HepG2 (cell line): ENCODE data around the gene PKD1L1.

Experiments
- HCFC1 ChIP-seq: fragments of 150-350 bp; IDR thresholded peaks from 2 replicates; pipeline ENCODE4 v1.6.1; 2014; ENCODE audit warnings: low read depth, low read length
- PHF5A ChIP-seq: IDR thresholded peaks from one replicate; pipeline ENCODE4 v1.6.1; 2018; ENCODE audit warnings: low read depth, missing genetic modification reagents; ENCODE audit not compliant: unreplicated experiment
- POLR2AphosphoS5 ChIP-seq: IDR thresholded peaks from 2 replicates; pipeline ENCODE4 v1.6.1; 2012; ENCODE audit warnings: low read depth, low read length
- ZKSCAN1 ChIP-seq: fragments of 150-350 bp; IDR thresholded peaks from 2 replicates; pipeline ENCODE4 v1.6.1; 2014; ENCODE audit warnings: low read length
- ZNF180 ChIP-seq: sonication (generic); formaldehyde crosslinking; IDR thresholded peaks from 2 replicates; pipeline ENCODE4 v1.4.0; 2020; ENCODE audit warnings: low read depth, missing genetic modification reagents, borderline replicate concordance
- TF ChIP-seq, protein P1 (sequence below): IDR thresholded peaks from 2 replicates; pipeline ENCODE4 v1.6.1; 2016; ENCODE audit warnings: missing compliant biosample characterization, missing genetic modification reagents, borderline replicate concordance
- TF ChIP-seq, protein P2 (sequence below): sonication (generic); formaldehyde crosslinking; IDR thresholded peaks from 2 replicates; pipeline ENCODE4 v1.5.1; 2020; ENCODE audit warnings: mild to moderate bottlenecking, moderate library complexity, missing genetic modification reagents
- TF ChIP-seq, protein P3 (sequence below): sonication (generic); formaldehyde crosslinking; IDR thresholded peaks from 2 replicates; pipeline ENCODE4 v1.5.0; 2020; ENCODE audit warnings: mild to moderate bottlenecking, missing genetic modification reagents, moderate library complexity

DNA sequence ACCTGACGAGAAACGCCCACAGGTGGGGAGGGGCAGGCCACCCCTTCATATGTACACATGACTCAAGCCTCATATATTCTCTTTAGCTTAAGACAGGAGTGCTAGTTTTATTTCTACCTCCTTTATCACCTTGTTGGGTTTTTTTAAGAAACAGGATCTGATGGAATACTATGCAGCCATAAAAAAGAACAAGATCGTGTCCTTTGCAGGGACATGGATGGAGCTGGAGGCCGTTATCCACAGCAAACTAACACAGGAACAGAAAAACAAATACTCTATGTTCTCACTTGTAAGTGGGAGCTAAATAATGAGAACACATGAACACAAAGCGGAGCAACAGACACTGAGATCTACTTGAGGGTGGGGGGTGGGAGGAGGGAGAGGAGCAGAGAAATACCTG lies 42.3 kb upstream of the PKD1L1 start:
- no peak for TF ChIP-seq ZNF180 (CRISPR knock-in tag)
- TF ChIP-seq, protein P1, sequence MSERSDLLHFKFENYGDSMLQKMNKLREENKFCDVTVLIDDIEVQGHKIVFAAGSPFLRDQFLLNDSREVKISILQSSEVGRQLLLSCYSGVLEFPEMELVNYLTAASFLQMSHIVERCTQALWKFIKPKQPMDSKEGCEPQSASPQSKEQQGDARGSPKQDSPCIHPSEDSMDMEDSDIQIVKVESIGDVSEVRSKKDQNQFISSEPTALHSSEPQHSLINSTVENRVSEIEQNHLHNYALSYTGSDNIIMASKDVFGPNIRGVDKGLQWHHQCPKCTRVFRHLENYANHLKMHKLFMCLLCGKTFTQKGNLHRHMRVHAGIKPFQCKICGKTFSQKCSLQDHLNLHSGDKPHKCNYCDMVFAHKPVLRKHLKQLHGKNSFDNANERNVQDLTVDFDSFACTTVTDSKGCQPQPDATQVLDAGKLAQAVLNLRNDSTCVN (CRISPR knock-in tag) = no peak
- TF ChIP-seq, protein P2, sequence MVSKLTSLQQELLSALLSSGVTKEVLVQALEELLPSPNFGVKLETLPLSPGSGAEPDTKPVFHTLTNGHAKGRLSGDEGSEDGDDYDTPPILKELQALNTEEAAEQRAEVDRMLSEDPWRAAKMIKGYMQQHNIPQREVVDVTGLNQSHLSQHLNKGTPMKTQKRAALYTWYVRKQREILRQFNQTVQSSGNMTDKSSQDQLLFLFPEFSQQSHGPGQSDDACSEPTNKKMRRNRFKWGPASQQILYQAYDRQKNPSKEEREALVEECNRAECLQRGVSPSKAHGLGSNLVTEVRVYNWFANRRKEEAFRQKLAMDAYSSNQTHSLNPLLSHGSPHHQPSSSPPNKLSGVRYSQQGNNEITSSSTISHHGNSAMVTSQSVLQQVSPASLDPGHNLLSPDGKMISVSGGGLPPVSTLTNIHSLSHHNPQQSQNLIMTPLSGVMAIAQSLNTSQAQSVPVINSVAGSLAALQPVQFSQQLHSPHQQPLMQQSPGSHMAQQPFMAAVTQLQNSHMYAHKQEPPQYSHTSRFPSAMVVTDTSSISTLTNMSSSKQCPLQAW (CRISPR knock-in tag) = no peak
- TF ChIP-seq HCFC1 = no peak
- TF ChIP-seq ZKSCAN1 = no peak
- TF ChIP-seq, protein P3, sequence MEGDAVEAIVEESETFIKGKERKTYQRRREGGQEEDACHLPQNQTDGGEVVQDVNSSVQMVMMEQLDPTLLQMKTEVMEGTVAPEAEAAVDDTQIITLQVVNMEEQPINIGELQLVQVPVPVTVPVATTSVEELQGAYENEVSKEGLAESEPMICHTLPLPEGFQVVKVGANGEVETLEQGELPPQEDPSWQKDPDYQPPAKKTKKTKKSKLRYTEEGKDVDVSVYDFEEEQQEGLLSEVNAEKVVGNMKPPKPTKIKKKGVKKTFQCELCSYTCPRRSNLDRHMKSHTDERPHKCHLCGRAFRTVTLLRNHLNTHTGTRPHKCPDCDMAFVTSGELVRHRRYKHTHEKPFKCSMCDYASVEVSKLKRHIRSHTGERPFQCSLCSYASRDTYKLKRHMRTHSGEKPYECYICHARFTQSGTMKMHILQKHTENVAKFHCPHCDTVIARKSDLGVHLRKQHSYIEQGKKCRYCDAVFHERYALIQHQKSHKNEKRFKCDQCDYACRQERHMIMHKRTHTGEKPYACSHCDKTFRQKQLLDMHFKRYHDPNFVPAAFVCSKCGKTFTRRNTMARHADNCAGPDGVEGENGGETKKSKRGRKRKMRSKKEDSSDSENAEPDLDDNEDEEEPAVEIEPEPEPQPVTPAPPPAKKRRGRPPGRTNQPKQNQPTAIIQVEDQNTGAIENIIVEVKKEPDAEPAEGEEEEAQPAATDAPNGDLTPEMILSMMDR (CRISPR knock-in tag) = no peak
- no peak for TF ChIP-seq POLR2AphosphoS5
- TF ChIP-seq PHF5A (CRISPR knock-in tag) = no peak
